Measurements from ENCODE around the gene TTLL7. TPM values are rescaled to one million over a fixed set of nuclear protein-coding genes. Genes with fewer than 3 reads are reported as not detected.

Gene TTLL7
- total and polyA plus RNA-seq, 9 of the 15 experiments (the other 6 are each of a cell fraction or from before 2014, with no cell fraction given): 0.63 to 2.6 (median 1.7) TPM

DNA sequence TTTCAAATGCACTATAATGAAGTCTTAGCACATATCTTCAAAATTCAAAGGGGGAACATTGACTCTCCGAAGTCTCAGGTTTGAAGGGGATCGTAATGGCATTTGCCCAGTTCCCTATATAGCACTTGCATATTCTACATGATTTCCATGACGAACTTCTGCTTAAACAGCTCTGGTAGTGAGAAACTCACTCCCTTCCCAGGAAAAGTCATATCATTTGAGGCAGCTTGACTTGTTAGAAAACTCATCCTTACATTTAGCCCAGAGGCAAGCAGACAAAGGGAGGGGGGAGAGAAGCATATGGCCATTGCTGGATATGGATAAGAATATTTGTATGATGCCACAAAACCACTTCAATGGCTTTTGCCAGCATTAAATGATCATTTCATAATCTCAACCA is 27.0 kb upstream of the TTLL7 start:
- in situ Hi-C loops (cut with MboI): no loop called here

DNA sequence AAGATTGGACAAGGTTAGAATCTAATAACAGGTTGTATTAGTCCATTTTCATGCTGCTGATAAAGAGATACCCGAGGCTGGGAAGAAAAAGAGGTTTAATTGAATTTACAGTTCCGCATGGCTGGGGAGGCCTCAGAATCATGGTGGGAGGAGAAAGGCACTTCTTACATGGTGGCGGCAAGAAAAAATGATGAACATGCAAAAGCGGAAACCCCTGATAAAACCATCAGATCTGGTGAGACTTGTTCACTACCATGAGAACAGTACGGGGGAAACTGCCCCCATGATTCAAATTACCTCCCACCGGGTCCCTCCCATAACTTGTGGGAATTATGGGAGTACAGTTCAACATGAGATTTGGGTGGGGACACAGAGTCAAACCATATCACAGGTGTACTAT is 22.9 kb upstream of the TTLL7 start:
- no peaks in the 10 kb centered on the region for H3K9me1 ChIP-seq (ENCODE audit: control insufficient read depth, insufficient read depth, low read length)
- POLR2A ChIA-PET: no interaction called here
- H3K9ac ChIP-seq (ENCODE audit: insufficient read depth in 1 of 2, low read depth in 2 of 2, low read length in 2 of 2): no peak overlapping the region
- WGBS (ENCODE audit: insufficient coverage, low coverage, missing lambda C conversion rate): 45% methylated on average over 6 of the region's 6 CpGs
- no peak for TF ChIP-seq FOXM1 (IDR thresholded peaks at IDR 0.05; ENCODE audit: low read depth)
- TF ChIP-seq FOXM1 (CRISPR knock-in tag; IDR thresholded peaks at IDR 0.05; ENCODE audit: low read depth): no peak
- peak; percentile 73 for TF ChIP-seq ZFP36 (IDR thresholded peaks at IDR 0.05; ENCODE audit: low read depth, low read length, partially characterized antibody)
- intact Hi-C loops (cut with micrococcal nuclease): no loop called here
- no peak overlapping the region for H3K27ac ChIP-seq (ENCODE audit: extremely low read depth, low read depth, low read length)
- H3K27me3 ChIP-seq (ENCODE audit: control insufficient read depth in 2 of 2, insufficient read depth in 2 of 2, low read length in 2 of 2): no peaks in the 10 kb centered on the region
- DNase-seq (ENCODE audit: extremely low read depth in 1 of 4, low spot score in 3 of 4) (no peak), ATAC-seq (no peak), FAIRE-seq (no peak)
- no peaks in the 10 kb centered on the region for H4K20me1 ChIP-seq (replicated peaks; ENCODE audit: control insufficient read depth, insufficient read depth, low read length)
- in situ Hi-C loops (cut with MboI): no loop called here
- no peaks in the 10 kb centered on the region for H3K36me3 ChIP-seq (ENCODE audit: control insufficient read depth, insufficient read depth, low read length)
- BruUV-seq (replicated peaks): no TSS peak
- no peaks in the 10 kb centered on the region for H3K9me3 ChIP-seq (replicated peaks; ENCODE audit: control insufficient read depth, insufficient read depth, low read depth, low read length)
- no peak overlapping the region for H3K4me2 ChIP-seq (ENCODE audit: insufficient read depth, low read length)
- no peak overlapping the region for H3K4me3 ChIP-seq
- no peak overlapping the region for H2AFZ ChIP-seq (ENCODE audit: low read depth, low read length)
- CTCF ChIA-PET (ENCODE audit: low intra/inter-chr PET ratio): no interaction called here
- no peaks in the 10 kb centered on the region; a peak in 1 of 5 replicates for H3K4me1 ChIP-seq (replicated peaks in 1 of 2; ENCODE audit: control insufficient read depth in 2 of 2, insufficient read depth in 2 of 2, low read length in 2 of 2)
- no peaks in the 10 kb centered on the region for H3K79me2 ChIP-seq (ENCODE audit: control insufficient read depth, insufficient read depth, low read length)

More for the DNA sequence above, 27.0 kb upstream of the TTLL7 start:
- no peaks in the 10 kb centered on the region for H3K9me1 ChIP-seq (ENCODE audit: control insufficient read depth, insufficient read depth, low read length)
- no peak overlapping the region for H2AFZ ChIP-seq (ENCODE audit: low read depth, low read length)
- BruUV-seq (replicated peaks): no TSS peak
- DNase-seq (ENCODE audit: extremely low read depth in 1 of 4, low spot score in 3 of 4) (no peak), ATAC-seq (no peak), FAIRE-seq (no peak)
- ChIA-PET CTCF (ENCODE audit: low intra/inter-chr PET ratio) (no interaction called here), POLR2A (no interaction called here)
- no peak overlapping the region for H3K9ac ChIP-seq (ENCODE audit: insufficient read depth in 1 of 2, low read depth in 2 of 2, low read length in 2 of 2)
- no peaks in the 10 kb centered on the region for H3K4me1 ChIP-seq (replicated peaks in 1 of 2; ENCODE audit: control insufficient read depth in 2 of 2, insufficient read depth in 2 of 2, low read length in 2 of 2)
- intact Hi-C loops (cut with micrococcal nuclease): no loop called here
- no peak overlapping the region for H3K27ac ChIP-seq (ENCODE audit: extremely low read depth, low read depth, low read length)
- H3K4me3 ChIP-seq: no peak overlapping the region
- H3K4me2 ChIP-seq (ENCODE audit: insufficient read depth, low read length): no peak overlapping the region
- WGBS (ENCODE audit: insufficient coverage, low coverage, missing lambda C conversion rate): 23% methylated on average over 3 of the region's 3 CpGs
- no peaks in the 10 kb centered on the region for H3K27me3 ChIP-seq (ENCODE audit: control insufficient read depth in 2 of 2, insufficient read depth in 2 of 2, low read length in 2 of 2)
- no peaks in the 10 kb centered on the region for H3K79me2 ChIP-seq (ENCODE audit: control insufficient read depth, insufficient read depth, low read length)
- H3K36me3 ChIP-seq (ENCODE audit: control insufficient read depth, insufficient read depth, low read length): no peaks in the 10 kb centered on the region
- H4K20me1 ChIP-seq (replicated peaks; ENCODE audit: control insufficient read depth, insufficient read depth, low read length): no peaks in the 10 kb centered on the region
- TF ChIP-seq SIN3A (IDR thresholded peaks at IDR 0.05; ENCODE audit: borderline replicate concordance in 2 of 2, control insufficient read depth in 1 of 2, low read depth in 2 of 2, low read length in 2 of 2) (no peak), TCF3 (CRISPR knock-in tag; IDR thresholded peaks at IDR 0.05) (peak; percentile 38; the same call in 1 of the 2 replicates)
- no peaks in the 10 kb centered on the region for H3K9me3 ChIP-seq (replicated peaks; ENCODE audit: control insufficient read depth, insufficient read depth, low read depth, low read length)
